SIG-M5 (cell line): ENCODE measurements around the gene OR7D2.
"Not testable (repeated sequence)": the region's sequence is repeated elsewhere in the genome, so short reads cannot be mapped to it uniquely, and the experiment has no call there.

Source experiments
- DNase-seq: peaks from one replicate; lab custom pipeline; 2025; lab: John Stamatoyannopoulos, UW

The OR7D2 gene

GRCh38 chr19:9178901-9179300 is at the start of gene OR7D2:
Gene OR7D2, plus strand, starts transcription at chr19:9178979. Its CDS starts 6,803 bp downstream, at chr19:9185782.
- DNase-seq, result no peak

- DNase-seq, result no peak
Measured at GRCh38 chr19:9130965-9131364, 47.8 kb upstream of the OR7D2 start.

GRCh38 chr19:9132422-9132821 is 46.4 kb upstream of the OR7D2 start:
- DNase-seq, result no peak

GRCh38 chr19:9139609-9140158 is 39.1 kb upstream of the OR7D2 start:
- no peak for DNase-seq

- DNase-seq, result peak; percentile 59
Measured at GRCh38 chr19:9140159-9140874, 38.5 kb upstream of the OR7D2 start, which contains the start of gene ZNF317. Gene ZNF317, plus strand, starts transcription at chr19:9140397. Its CDS starts 15,620 bp downstream, at chr19:9156017.

GRCh38 chr19:9144920-9145319 is 33.9 kb upstream of the OR7D2 start:
- DNase-seq, result no peak

- DNase-seq, result no peak
Measured at GRCh38 chr19:9146882-9147281, 31.9 kb upstream of the OR7D2 start.

GRCh38 chr19:9148697-9149096 is 30.1 kb upstream of the OR7D2 start:
- no peak for DNase-seq

GRCh38 chr19:9149997-9150396 is 28.8 kb upstream of the OR7D2 start:
- DNase-seq, result no peak

GRCh38 chr19:9150650-9151049 is 28.1 kb upstream of the OR7D2 start:
- DNase-seq, result no peak

- DNase-seq, result no peak
Measured at GRCh38 chr19:9151367-9151766, 27.4 kb upstream of the OR7D2 start.

- no peak for DNase-seq
Measured at GRCh38 chr19:9155591-9155990, 23.2 kb upstream of the OR7D2 start.

GRCh38 chr19:9156304-9156703 is 22.5 kb upstream of the OR7D2 start:
- DNase-seq, result no peak

GRCh38 chr19:9159891-9160290 is 18.9 kb upstream of the OR7D2 start:
- no peak for DNase-seq

GRCh38 chr19:9161427-9161826 is 17.4 kb upstream of the OR7D2 start:
- no peak for DNase-seq

GRCh38 chr19:9165261-9165660 is 13.5 kb upstream of the OR7D2 start:
- DNase-seq, result no peak

GRCh38 chr19:9166846-9167245 is 11.9 kb upstream of the OR7D2 start:
- no peak for DNase-seq

- DNase-seq, result no peak
Measured at GRCh38 chr19:9171393-9171991, 7.3 kb upstream of the OR7D2 start.

GRCh38 chr19:9175326-9175725 is 3.5 kb upstream of the OR7D2 start:
- DNase-seq, result no peak

- no peak for DNase-seq
Measured at GRCh38 chr19:9183000-9183399, 4.2 kb downstream of the OR7D2 start.

GRCh38 chr19:9187191-9187590 is 8.4 kb downstream of the OR7D2 start:
- no peak for DNase-seq

GRCh38 chr19:9189535-9189934 is 10.8 kb downstream of the OR7D2 start:
- no peak for DNase-seq

GRCh38 chr19:9198044-9198443 is 19.3 kb downstream of the OR7D2 start:
- not testable (repeated sequence) for DNase-seq
